ENCODE results near the gene STX3.

GRCh38 chr11:59849129-59849528, 94.0 kb downstream of the STX3 start:
- TF ChIP-seq ZNF7 (CRISPR knock-in tag; IDR thresholded peaks at IDR 0.05) (no peak), CBFB (CRISPR knock-in tag; IDR thresholded peaks at IDR 0.05) (no peak), POLR2AphosphoS5 (IDR thresholded peaks at IDR 0.05; ENCODE audit: low read depth, low read length) (no peak), ZNF766 (CRISPR knock-in tag; IDR thresholded peaks at IDR 0.05; ENCODE audit: borderline replicate concordance) (no peak), SP1 (IDR thresholded peaks at IDR 0.05) (no peak), SP1 (CRISPR knock-in tag; IDR thresholded peaks at IDR 0.05) (no peak), FOXM1 (CRISPR knock-in tag; IDR thresholded peaks at IDR 0.05) (no peak), SRF (IDR thresholded peaks at IDR 0.05; ENCODE audit: low read depth, low read length) (no peak)
